Tibial nerve (tissue), 4 donors: ENCODE data around the gene KCNH5. TPM values are rescaled to one million over a fixed set of nuclear protein-coding genes. Genes with fewer than 3 reads are reported as not detected.
"Not testable (repeated sequence)": the region's sequence is repeated elsewhere in the genome, so short reads cannot be mapped to it uniquely, and the experiment has no call there.

Source experiments
- DNase-seq, 2 donors: peaks; one replicate each; pipeline ENCODE4 v3.0.0-alpha.2; 2019; ENCODE audit warnings: low spot score in 2 of 2
- H3K27ac ChIP-seq, 4 donors: fragments of 200-600 bp; sonication (generic) in 3 of 4; one replicate each; pipeline ENCODE4 v1.5.1; 2017 to 2019; ENCODE audit warnings: mild to moderate bottlenecking in 1 of 4
- H3K27me3 ChIP-seq, 2 donors: fragments of 200-600 bp; sonication (generic) in 1 of 2; one replicate each; pipeline versions ENCODE4 v1.5.1 to v1.6.0; 2017 to 2019
- H3K36me3 ChIP-seq, 3 donors: fragments of 200-600 bp; sonication (generic); one replicate each; pipeline ENCODE4 v1.5.1; 2018 to 2019
- H3K4me1 ChIP-seq, 4 donors: fragments of 200-600 bp; sonication (generic) in 3 of 4; one replicate each; pipeline ENCODE4 v1.5.1; 2017 to 2019
- H3K4me3 ChIP-seq, 4 donors: fragments of 200-600 bp; sonication (generic) in 3 of 4; one replicate each; pipeline ENCODE4 v1.5.1; 2017 to 2019; ENCODE audit warnings: mild to moderate bottlenecking in 1 of 4, moderate library complexity in 1 of 4
- H3K9me3 ChIP-seq, 4 donors: fragments of 200-600 bp; sonication (generic) in 3 of 4; one replicate each; pipeline ENCODE4 v1.5.1; 2017 to 2019
- CTCF ChIP-seq, 5 experiments: fragments of 200-600 bp in 3 of 5; fragments of 450-650 bp in 2 of 5; sonication (generic) in 3 of 5; IDR thresholded peaks; one replicate each; pipeline ENCODE4 v1.5.1; 2016 to 2019; ENCODE audit warnings: antibody characterized with exemption in 5 of 5, mild to moderate bottlenecking in 3 of 5, moderate library complexity in 2 of 5
- EP300 ChIP-seq, 2 donors: sonication (generic); formaldehyde crosslinking; IDR thresholded peaks; one replicate each; pipeline ENCODE4 v1.6.1; 2017; ENCODE audit warnings: antibody characterized with exemption in 2 of 2, mild to moderate bottlenecking in 1 of 2
- POLR2A ChIP-seq, 2 donors: fragments of 450-650 bp; IDR thresholded peaks; one replicate each; pipeline ENCODE4 v1.6.1; 2017; ENCODE audit warnings: antibody characterized with exemption in 2 of 2, mild to moderate bottlenecking in 2 of 2, moderate library complexity in 2 of 2
- WGBS, 2 donors: methylation state at CpG; one replicate each; pipeline ENCODE4 v1.1.5; 2018; 5-methylcytosine and 5-hydroxymethylcytosine counted together
- total RNA-seq, 4 donors: library from RNA; depleted of rRNA; stranded (reverse); fragments of >200 nt; gene quantifications; one replicate each; pipeline ENCODE4 v1.1.0, GENCODE V29; 2016

KCNH5 gene
- total RNA-seq, 4 donors from 2014 or later = not detected

- no peaks in the 10 kb centered on the region for H3K9me3 ChIP-seq
- H3K27me3 ChIP-seq = no peaks in the 10 kb centered on the region
- no peaks in the 10 kb centered on the region for H3K36me3 ChIP-seq
- H3K4me3 ChIP-seq = no peak overlapping the region
- DNase-seq = no peak
- H3K4me1 ChIP-seq = no peaks in the 10 kb centered on the region
- TF ChIP-seq EP300 (IDR thresholded peaks at IDR 0.05) = no peak
- no peak for TF ChIP-seq POLR2A (IDR thresholded peaks at IDR 0.05)
- TF ChIP-seq CTCF (IDR thresholded peaks at IDR 0.05) = no peak
- 62 to 66% methylated on average over 2 of the region's 2 CpGs for WGBS, 2 donors
- no peak overlapping the region for H3K27ac ChIP-seq
Observed at GRCh38 chr14:62885451-62885850, 159.8 kb downstream of the KCNH5 start.

- DNase-seq = no peak
- Histone ChIP-seq H3K9me3 (no peaks in the 10 kb centered on the region), H3K27me3 (no peaks in the 10 kb centered on the region), H3K4me3 (no peak overlapping the region), H3K36me3 (no peaks in the 10 kb centered on the region), H3K27ac (no peak overlapping the region), H3K4me1 (no peaks in the 10 kb centered on the region)
- WGBS, 2 donors = 85% methylated on average over 2 of the region's 2 CpGs
- TF ChIP-seq CTCF (IDR thresholded peaks at IDR 0.05) (no peak), EP300 (IDR thresholded peaks at IDR 0.05) (no peak), POLR2A (IDR thresholded peaks at IDR 0.05) (no peak)
Observed at GRCh38 chr14:62882967-62883366, 162.3 kb downstream of the KCNH5 start.

GRCh38 chr14:62866376-62866775 lies 178.9 kb downstream of the KCNH5 start:
- DNase-seq = no peak
- Histone ChIP-seq H3K9me3 (peaks cover 0 to 6% (median 0%) of the 10 kb centered on the region in 4 donors), H3K36me3 (no peaks in the 10 kb centered on the region), H3K4me1 (no peaks in the 10 kb centered on the region), H3K27ac (no peak overlapping the region), H3K4me3 (no peak overlapping the region), H3K27me3 (no peaks in the 10 kb centered on the region)
- WGBS, 2 donors = 93 to 95% methylated on average over 1 of the region's 1 CpG
- TF ChIP-seq EP300 (IDR thresholded peaks at IDR 0.05) (no peak), CTCF (IDR thresholded peaks at IDR 0.05) (no peak)

- no peak for DNase-seq
Observed at GRCh38 chr14:62864588-62864987, 180.7 kb downstream of the KCNH5 start.

GRCh38 chr14:62858011-62858410 lies 187.2 kb downstream of the KCNH5 start:
- H3K27ac ChIP-seq, H3K27me3 ChIP-seq, H3K9me3 ChIP-seq, DNase-seq, H3K36me3 ChIP-seq, H3K4me1 ChIP-seq, H3K4me3 ChIP-seq: not testable (repeated sequence)
- 63 to 66% methylated on average over 2 of the region's 2 CpGs for WGBS, 2 donors

More at GRCh38 chr14:62864588-62864987, 180.7 kb downstream of the KCNH5 start:
- Histone ChIP-seq H3K27me3 (no peaks in the 10 kb centered on the region), H3K36me3 (no peaks in the 10 kb centered on the region), H3K4me3 (no peak overlapping the region), H3K27ac (no peak overlapping the region), H3K4me1 (no peaks in the 10 kb centered on the region), H3K9me3 (peaks cover 0 to 6% (median 0%) of the 10 kb centered on the region in 4 donors)
- no peak for TF ChIP-seq CTCF (IDR thresholded peaks at IDR 0.05)
- TF ChIP-seq POLR2A (IDR thresholded peaks at IDR 0.05) = no peak
- TF ChIP-seq EP300 (IDR thresholded peaks at IDR 0.05) = no peak

GRCh38 chr14:62854951-62855350 lies 190.3 kb downstream of the KCNH5 start:
- DNase-seq = no peak
- 55 to 60% methylated on average over 4 of the region's 4 CpGs for WGBS, 2 donors
- no peak overlapping the region for H3K4me3 ChIP-seq
- no peak overlapping the region for H3K27ac ChIP-seq
- no peaks in the 10 kb centered on the region for H3K9me3 ChIP-seq
- no peaks in the 10 kb centered on the region for H3K4me1 ChIP-seq
- TF ChIP-seq EP300 (IDR thresholded peaks at IDR 0.05) = no peak
- no peak for TF ChIP-seq POLR2A (IDR thresholded peaks at IDR 0.05)
- no peak for TF ChIP-seq CTCF (IDR thresholded peaks at IDR 0.05)
- H3K36me3 ChIP-seq = no peaks in the 10 kb centered on the region
- H3K27me3 ChIP-seq = no peaks in the 10 kb centered on the region
